GM23338 (cell line): ENCODE data around the gene EZH2. TPM values are rescaled to one million over a fixed set of nuclear protein-coding genes. Genes with fewer than 3 reads are reported as not detected.

ENCODE experiments used
- ATAC-seq: fragments of 200-7000 bp; cut with Tn5 transposase; 3 replicates; pipeline ENCODE4 v1.9.1; 2020
- DNase-seq: peaks from one replicate; pipeline ENCODE4 v3.0.0-alpha.2; 2015; ENCODE audit warnings: low spot score
- H2AFZ ChIP-seq: fragments of 200-600 bp; sonication (generic); 2 replicates; pipeline ENCODE4 v1.8.0; 2016; ENCODE audit warnings: antibody characterized with exemption, mild to moderate bottlenecking, moderate library complexity
- H3F3A ChIP-seq: fragments of 200-600 bp; sonication (generic); replicated peaks from 2 replicates; pipeline ENCODE4 v1.8.0; 2017; ENCODE audit warnings: antibody characterized with exemption, mixed run types, low read depth
- H3K27ac ChIP-seq: fragments of 200-600 bp; sonication (generic); 2 replicates; pipeline ENCODE4 v1.6.1; 2016; ENCODE audit warnings: low read depth
- H3K27me3 ChIP-seq: fragments of 200-600 bp; sonication (generic); 2 replicates; pipeline ENCODE4 v1.8.0; 2016; ENCODE audit warnings: mild to moderate bottlenecking, mixed run types, moderate library complexity; ENCODE audit not compliant: insufficient read depth
- H3K36me3 ChIP-seq: fragments of 200-600 bp; sonication (generic); 2 replicates; pipeline ENCODE4 v1.8.0; 2016; ENCODE audit warnings: mild to moderate bottlenecking; ENCODE audit not compliant: insufficient read depth
- H3K4me1 ChIP-seq: fragments of 200-600 bp; sonication (generic); 2 replicates; pipeline ENCODE4 v1.8.0; 2016; ENCODE audit warnings: mild to moderate bottlenecking, moderate library complexity; ENCODE audit not compliant: insufficient read depth
- H3K4me2 ChIP-seq: fragments of 200-600 bp; sonication (generic); 2 replicates; pipeline ENCODE4 v1.7.1; 2017; ENCODE audit warnings: mixed run types
- H3K4me3 ChIP-seq: fragments of 200-600 bp; sonication (generic); 2 replicates; pipeline ENCODE4 v1.6.1; 2016; ENCODE audit warnings: mixed run types
- H3K79me2 ChIP-seq: fragments of 200-600 bp; sonication (generic); replicated peaks from 2 replicates; pipeline ENCODE4 v1.8.0; 2017; ENCODE audit warnings: mild to moderate bottlenecking; ENCODE audit not compliant: insufficient read depth
- H3K9me2 ChIP-seq: fragments of 200-600 bp; sonication (generic); 2 replicates; pipeline ENCODE4 v1.8.0; 2017; ENCODE audit not compliant: insufficient read depth
- H4K20me1 ChIP-seq: fragments of 200-600 bp; sonication (generic); replicated peaks from 2 replicates; pipeline ENCODE4 v1.8.0; 2017; ENCODE audit warnings: mild to moderate bottlenecking; ENCODE audit not compliant: insufficient read depth
- H3K27ac Mint-ChIP-seq: 2 replicates; pipeline ENCODE4 v1.8.0; 2020; ENCODE audit warnings: inconsistent platforms, mild to moderate bottlenecking, moderate library complexity, mixed read lengths
- H3K27me3 Mint-ChIP-seq: 3 replicates; pipeline ENCODE4 v1.8.0; 2022; ENCODE audit warnings: low read depth, mild to moderate bottlenecking, moderate library complexity, mixed read lengths, inconsistent platforms; ENCODE audit not compliant: insufficient read depth, poor library complexity
- H3K36me3 Mint-ChIP-seq: 3 replicates; pipeline ENCODE4 v1.8.0; 2021; ENCODE audit warnings: low read depth, mild to moderate bottlenecking, inconsistent platforms, moderate library complexity, mixed read lengths
- H3K4me1 Mint-ChIP-seq: 3 replicates; pipeline ENCODE4 v1.8.0; 2020; ENCODE audit warnings: mild to moderate bottlenecking, inconsistent platforms, mixed read lengths
- H3K4me3 Mint-ChIP-seq: 3 replicates; pipeline ENCODE4 v1.8.0; 2021; ENCODE audit warnings: moderate library complexity, mild to moderate bottlenecking, inconsistent platforms, mixed read lengths
- H3K9me3 Mint-ChIP-seq: 3 replicates; pipeline ENCODE4 v1.8.0; 2020; ENCODE audit warnings: moderate library complexity, mild to moderate bottlenecking, inconsistent platforms, mixed read lengths
- ETS1 ChIP-seq: IDR thresholded peaks from 2 replicates; pipeline ENCODE4 v1.6.1; 2016; ENCODE audit warnings: antibody characterized with exemption
- JUNB ChIP-seq: IDR thresholded peaks from one replicate; pipeline ENCODE4 v1.6.1; 2016; ENCODE audit warnings: antibody characterized with exemption; ENCODE audit not compliant: unreplicated experiment
- NANOG ChIP-seq: IDR thresholded peaks from 2 replicates; pipeline ENCODE4 v1.6.1; 2016; ENCODE audit warnings: antibody characterized with exemption, borderline replicate concordance
- POLR2AphosphoS5 ChIP-seq: IDR thresholded peaks from 2 replicates; pipeline ENCODE4 v1.6.1; 2016; ENCODE audit warnings: antibody characterized with exemption, low read depth
- REST ChIP-seq: IDR thresholded peaks from one replicate; pipeline ENCODE4 v1.6.1; 2018; ENCODE audit warnings: antibody characterized with exemption; ENCODE audit not compliant: unreplicated experiment
- STAT1 ChIP-seq: IDR thresholded peaks from one replicate; pipeline ENCODE4 v1.6.1; 2016; ENCODE audit warnings: antibody characterized with exemption; ENCODE audit not compliant: unreplicated experiment
- ZNF331 ChIP-seq: fragments of 250-450 bp; sonication (Bioruptor Pico); IDR thresholded peaks from 2 replicates; pipeline ENCODE4 v1.5.0; 2020; ENCODE audit warnings: low read depth, mild to moderate bottlenecking, moderate library complexity
- ZNF462 ChIP-seq: fragments of 250-450 bp; sonication (Bioruptor Pico); IDR thresholded peaks from 2 replicates; pipeline ENCODE4 v1.5.0; 2020; ENCODE audit warnings: mild to moderate bottlenecking, moderate library complexity
- polyA plus RNA-seq: library from polyadenylated mRNA; unstranded; fragments of >200 nt; fragmentation: Nextera tagmentation; extraction: Ambion mirVana; gene quantifications from 2 replicates; pipeline ENCODE4 v1.2.1, GENCODE V29; 2016
- total RNA-seq: library from RNA; depleted of rRNA; stranded (reverse); fragments of >200 nt; shearing (Covaris generic); gene quantifications from 2 replicates; pipeline ENCODE4 v1.2.3, GENCODE V29; 2014

EZH2 gene
- total and polyA plus RNA-seq, 2 experiments from 2014 or later, result 33.9 to 38.6 TPM

GRCh38 chr7:148794476-148794875, 89.6 kb downstream of the EZH2 start:
- Mint-ChIP-seq H3K4me3 (no peak overlapping the region), H3K9me3 (peaks cover 10% of the 10 kb centered on the region; the same call in 2 of the 3 replicates), H3K27ac (no peak overlapping the region), H3K36me3 (peaks cover 93% of the 10 kb centered on the region), H3K4me1 (peaks cover 10% of the 10 kb centered on the region; the same call in 2 of the 3 replicates), H3K27me3 (peaks cover 2% of the 10 kb centered on the region)
- H3K9me2 ChIP-seq, result no peaks in the 10 kb centered on the region
- H3K27ac ChIP-seq, result no peak overlapping the region
- DNase-seq, result no peak
- no peak overlapping the region for H3K4me2 ChIP-seq
- ATAC-seq, result no peak
- no peak overlapping the region for H3K4me3 ChIP-seq
- no peak overlapping the region for H2AFZ ChIP-seq
- peaks cover 63% of the 10 kb centered on the region for H3K36me3 ChIP-seq
- H3F3A ChIP-seq, result peaks cover 4% of the 10 kb centered on the region; the same call in 1 of the 2 replicates
- peaks cover 8% of the 10 kb centered on the region for H4K20me1 ChIP-seq
- no peak for TF ChIP-seq ETS1
- H3K4me1 ChIP-seq, result peaks cover 17% of the 10 kb centered on the region; the same call in 1 of the 2 replicates
- H3K27me3 ChIP-seq, result no peaks in the 10 kb centered on the region
- H3K79me2 ChIP-seq, result no peaks in the 10 kb centered on the region; the same call in 1 of the 2 replicates

DNA sequence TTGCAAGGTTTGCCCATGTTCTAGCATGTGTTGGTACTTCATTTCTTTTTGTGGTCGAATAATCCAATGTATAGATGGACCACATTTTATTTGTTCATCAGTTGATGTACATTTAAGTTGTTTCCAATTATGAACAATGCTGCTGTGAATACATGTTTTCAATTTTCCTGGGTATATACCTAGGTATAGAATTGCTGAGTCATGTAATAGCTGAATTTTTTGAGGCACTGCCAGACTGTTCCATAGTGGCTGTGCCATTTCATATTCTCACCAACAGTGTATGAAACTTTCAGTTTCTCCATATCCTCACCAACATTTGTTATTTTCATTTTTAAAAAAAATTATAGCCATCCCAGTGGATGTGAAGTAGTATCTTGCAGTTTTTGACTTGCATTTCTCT, 90.5 kb downstream of the EZH2 start:
- H3K4me3 ChIP-seq, result no peak overlapping the region
- ATAC-seq (no peak), DNase-seq (no peak)
- Mint-ChIP-seq H3K9me3 (peaks cover 3% of the 10 kb centered on the region; the same call in 1 of the 3 replicates), H3K4me1 (peaks cover 3% of the 10 kb centered on the region; the same call in 2 of the 3 replicates), H3K27ac (peak overlapping the region; percentile 74), H3K27me3 (peaks cover 2% of the 10 kb centered on the region), H3K36me3 (peaks cover 93% of the 10 kb centered on the region), H3K4me3 (no peak overlapping the region)
- peaks cover 62% of the 10 kb centered on the region for H3K36me3 ChIP-seq
- H3K27ac ChIP-seq, result no peak overlapping the region
- TF ChIP-seq POLR2AphosphoS5 (no peak), REST (no peak), ZNF331 (no peak), STAT1 (no peak), JUNB (no peak), ZNF462 (CRISPR knock-in tag) (no peak), NANOG (no peak)
- no peaks in the 10 kb centered on the region for H3K27me3 ChIP-seq
- H3K4me1 ChIP-seq, result peaks cover 9% of the 10 kb centered on the region; the same call in 1 of the 2 replicates
- H3K9me2 ChIP-seq, result no peaks in the 10 kb centered on the region
- H4K20me1 ChIP-seq, result peaks cover 8% of the 10 kb centered on the region
- no peaks in the 10 kb centered on the region; the same call in 1 of the 2 replicates for H3K79me2 ChIP-seq
- H2AFZ ChIP-seq, result no peak overlapping the region
- H3K4me2 ChIP-seq, result no peak overlapping the region
- H3F3A ChIP-seq, result no peaks in the 10 kb centered on the region; the same call in 1 of the 2 replicates
